ENCODE measurements around the gene CD109.

CD109 gene

GRCh38 chr6:73866305-73866704 is 170.3 kb downstream of the CD109 start:
- no peak overlapping the region for H3K4me3 ChIP-seq (ENCODE audit: low read depth, low read length)
- TF ChIP-seq, protein P1, sequence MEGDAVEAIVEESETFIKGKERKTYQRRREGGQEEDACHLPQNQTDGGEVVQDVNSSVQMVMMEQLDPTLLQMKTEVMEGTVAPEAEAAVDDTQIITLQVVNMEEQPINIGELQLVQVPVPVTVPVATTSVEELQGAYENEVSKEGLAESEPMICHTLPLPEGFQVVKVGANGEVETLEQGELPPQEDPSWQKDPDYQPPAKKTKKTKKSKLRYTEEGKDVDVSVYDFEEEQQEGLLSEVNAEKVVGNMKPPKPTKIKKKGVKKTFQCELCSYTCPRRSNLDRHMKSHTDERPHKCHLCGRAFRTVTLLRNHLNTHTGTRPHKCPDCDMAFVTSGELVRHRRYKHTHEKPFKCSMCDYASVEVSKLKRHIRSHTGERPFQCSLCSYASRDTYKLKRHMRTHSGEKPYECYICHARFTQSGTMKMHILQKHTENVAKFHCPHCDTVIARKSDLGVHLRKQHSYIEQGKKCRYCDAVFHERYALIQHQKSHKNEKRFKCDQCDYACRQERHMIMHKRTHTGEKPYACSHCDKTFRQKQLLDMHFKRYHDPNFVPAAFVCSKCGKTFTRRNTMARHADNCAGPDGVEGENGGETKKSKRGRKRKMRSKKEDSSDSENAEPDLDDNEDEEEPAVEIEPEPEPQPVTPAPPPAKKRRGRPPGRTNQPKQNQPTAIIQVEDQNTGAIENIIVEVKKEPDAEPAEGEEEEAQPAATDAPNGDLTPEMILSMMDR (IDR thresholded peaks at IDR 0.05; ENCODE audit: borderline replicate concordance, insufficient read depth, low read depth, low read length): no peak

GRCh38 chr6:73867411-73867810 is 171.4 kb downstream of the CD109 start:
- no peak overlapping the region for H3K4me3 ChIP-seq (ENCODE audit: low read depth, low read length)
- TF ChIP-seq, protein P1 (IDR thresholded peaks at IDR 0.05; ENCODE audit: borderline replicate concordance, insufficient read depth, low read depth, low read length): no peak

DNA sequence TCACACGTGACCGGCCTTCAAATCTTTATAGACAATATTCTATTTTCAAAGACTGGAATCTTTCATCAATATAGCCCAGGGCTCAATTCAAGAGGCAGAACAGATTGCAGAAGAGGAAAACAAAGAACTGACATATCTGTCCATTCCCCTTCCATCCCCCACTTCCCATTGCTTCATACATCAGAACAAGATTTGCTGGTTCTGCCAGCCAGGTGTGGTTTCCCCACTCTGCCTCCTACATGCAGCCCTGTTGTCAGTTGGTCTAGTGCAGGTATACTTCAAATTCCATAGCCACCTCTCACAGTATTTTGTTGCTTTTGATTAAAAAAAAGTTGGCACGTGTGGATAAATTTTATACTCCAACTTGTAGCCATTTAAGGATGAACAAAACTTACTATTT is 174.9 kb downstream of the CD109 start:
- TF ChIP-seq, protein P1 (IDR thresholded peaks at IDR 0.05; ENCODE audit: borderline replicate concordance, insufficient read depth, low read depth, low read length): no peak

GRCh38 chr6:73873081-73873480 is 177.1 kb downstream of the CD109 start:
- TF ChIP-seq, protein P1 (IDR thresholded peaks at IDR 0.05; ENCODE audit: borderline replicate concordance, insufficient read depth, low read depth, low read length): no peak

More for the DNA sequence above, 174.9 kb downstream of the CD109 start:
- no peak overlapping the region for H3K4me3 ChIP-seq (ENCODE audit: low read depth, low read length)

More at GRCh38 chr6:73873081-73873480, 177.1 kb downstream of the CD109 start:
- no peak overlapping the region for H3K4me3 ChIP-seq (ENCODE audit: low read depth, low read length)

All from GM12875 (cell line).